ENCODE measurements around the gene CCL4. TPM values are rescaled to one million over a fixed set of nuclear protein-coding genes. Genes with fewer than 3 reads are reported as not detected.

CCL4 gene
- total RNA-seq, 6 donors from 2014 or later: 5.7 to 24.0 (median 14.1) TPM

DNA sequence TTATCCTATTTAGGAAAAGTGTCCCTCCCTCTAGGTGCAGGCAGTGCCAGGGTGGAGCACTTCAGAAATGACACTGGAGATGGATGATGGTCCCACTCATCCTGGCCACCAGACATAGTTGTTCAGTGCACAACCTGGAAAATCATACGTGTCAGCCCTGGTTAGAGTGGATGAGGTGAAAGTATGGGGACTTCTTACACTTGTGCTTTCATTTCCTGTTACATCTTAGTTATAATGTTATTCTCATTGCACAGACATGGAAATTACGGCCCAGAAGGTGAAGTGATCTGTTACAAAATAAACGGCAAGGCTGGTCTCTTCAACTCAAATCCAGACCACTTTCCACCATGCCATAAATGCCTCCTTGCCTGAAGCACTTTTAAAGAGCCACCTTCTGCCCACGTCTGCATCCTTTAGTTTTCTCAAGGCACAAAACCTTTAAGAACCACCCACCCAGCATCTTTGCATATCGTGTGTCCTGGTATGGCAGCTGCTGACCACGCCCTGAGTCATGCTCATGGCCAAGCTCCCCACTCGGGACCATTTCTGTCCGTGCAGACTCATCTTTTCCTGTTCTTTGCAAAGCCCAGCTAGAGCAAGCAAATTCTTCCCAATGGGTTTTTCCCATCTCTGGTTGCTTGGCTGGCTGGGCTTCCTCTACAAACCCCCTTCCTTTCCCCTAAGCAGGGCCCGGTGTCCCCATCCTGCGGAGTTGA, 50.4 kb downstream of the CCL4 start:
- H3K9me3 ChIP-seq: no peaks in the 10 kb centered on the region
- H3K27ac ChIP-seq: no peak overlapping the region
- H3K4me1 ChIP-seq: peaks cover 0 to 5% (median 1%) of the 10 kb centered on the region in 4 donors
- no peaks in the 10 kb centered on the region for H3K36me3 ChIP-seq
- TF ChIP-seq EP300 (IDR thresholded peaks at IDR 0.05) (no peak), POLR2AphosphoS5 (IDR thresholded peaks at IDR 0.05) (no peak), POLR2A (IDR thresholded peaks at IDR 0.05) (no peak)
- TF ChIP-seq, protein P1, sequence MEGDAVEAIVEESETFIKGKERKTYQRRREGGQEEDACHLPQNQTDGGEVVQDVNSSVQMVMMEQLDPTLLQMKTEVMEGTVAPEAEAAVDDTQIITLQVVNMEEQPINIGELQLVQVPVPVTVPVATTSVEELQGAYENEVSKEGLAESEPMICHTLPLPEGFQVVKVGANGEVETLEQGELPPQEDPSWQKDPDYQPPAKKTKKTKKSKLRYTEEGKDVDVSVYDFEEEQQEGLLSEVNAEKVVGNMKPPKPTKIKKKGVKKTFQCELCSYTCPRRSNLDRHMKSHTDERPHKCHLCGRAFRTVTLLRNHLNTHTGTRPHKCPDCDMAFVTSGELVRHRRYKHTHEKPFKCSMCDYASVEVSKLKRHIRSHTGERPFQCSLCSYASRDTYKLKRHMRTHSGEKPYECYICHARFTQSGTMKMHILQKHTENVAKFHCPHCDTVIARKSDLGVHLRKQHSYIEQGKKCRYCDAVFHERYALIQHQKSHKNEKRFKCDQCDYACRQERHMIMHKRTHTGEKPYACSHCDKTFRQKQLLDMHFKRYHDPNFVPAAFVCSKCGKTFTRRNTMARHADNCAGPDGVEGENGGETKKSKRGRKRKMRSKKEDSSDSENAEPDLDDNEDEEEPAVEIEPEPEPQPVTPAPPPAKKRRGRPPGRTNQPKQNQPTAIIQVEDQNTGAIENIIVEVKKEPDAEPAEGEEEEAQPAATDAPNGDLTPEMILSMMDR (IDR thresholded peaks at IDR 0.05): no peak
- peak in 1 of 2 donors; percentile 2 for ATAC-seq (ENCODE audit: low FRiP score in 2 of 2)
- 71% methylated on average over 10 of the region's 10 CpGs for WGBS, 2 donors
- no peaks in the 10 kb centered on the region for H3K27me3 ChIP-seq
- no peak for DNase-seq
- no peak overlapping the region for H3K4me3 ChIP-seq

Small RNA genes within 50 kb of the gene (small RNA-seq; reads per million reads assigned to genes)
- 0 reads per million in 4 donors for gene RN7SL301P

Other genes starting within 250 kb of the CCL4 start
- gene HEATR9, start 234.9 kb upstream of the CCL4 start, total RNA-seq: under 1 TPM in 2 of 6 donors, not detected in 4; 0.13 to 0.30 TPM
- 10 to 100 TPM; 11.5 to 17.6 (median 15.3) TPM for gene CCL5, start 223.5 kb upstream of the CCL4 start, total RNA-seq
- gene RDM1, start 173.1 kb upstream of the CCL4 start, total RNA-seq: not detected
- gene LYZL6, start 160.1 kb upstream of the CCL4 start, total RNA-seq: not detected
- gene CCL16, start 122.3 kb upstream of the CCL4 start, total RNA-seq: under 1 TPM in 2 of 6 donors, not detected in 4; 0.20 to 0.61 TPM
- gene CCL14, start 117.1 kb upstream of the CCL4 start, total RNA-seq: 10 to 100 TPM in 2 of 6 donors, 1 to 10 TPM in 4; 1.0 to 90.7 (median 5.6) TPM
- 1 to 10 TPM in 2 of 6 donors, under 1 TPM in 2, not detected in 2; 0.72 to 2.6 (median 1.4) TPM for gene CCL15, start 102.3 kb upstream of the CCL4 start, total RNA-seq
- gene CCL23, start 85.9 kb upstream of the CCL4 start, total RNA-seq: 10 to 100 TPM in 4 of 6 donors, 1 to 10 TPM in 1, not detected in 1; 6.9 to 40.0 (median 16.6) TPM
- 100 to 1,000 TPM in 4 of 6 donors, 10 to 100 TPM in 2; 50.3 to 250 (median 169) TPM for gene CCL18, start 39.6 kb upstream of the CCL4 start, total RNA-seq
- gene CCL3, start 13.7 kb upstream of the CCL4 start, total RNA-seq: 10 to 100 TPM in 2 of 6 donors, 1 to 10 TPM in 3, under 1 TPM in 1; 0.55 to 24.9 (median 2.9) TPM
- gene TBC1D3B, start 72.8 kb downstream of the CCL4 start, total RNA-seq: 1 to 10 TPM in 5 of 6 donors, not detected in 1; 3.6 to 8.9 (median 7.0) TPM
- gene CCL3L1, start 92.9 kb downstream of the CCL4 start, total RNA-seq: 1 to 10 TPM in 2 of 6 donors, under 1 TPM in 1, not detected in 3; 0.54 to 8.4 (median 5.8) TPM
- 10 to 100 TPM in 1 of 6 donors, 1 to 10 TPM in 4, not detected in 1; 1.7 to 12.6 (median 3.0) TPM for gene CCL4L2, start 107.2 kb downstream of the CCL4 start, total RNA-seq
- 1 to 10 TPM in 2 of 6 donors, not detected in 4; 1.4 TPM for gene TBC1D3I, start 160.7 kb downstream of the CCL4 start, total RNA-seq
- gene TBC1D3G, start 220.1 kb downstream of the CCL4 start, total RNA-seq: 1 to 10 TPM in 1 of 6 donors, not detected in 5; 1.7 TPM